Suppressor macrophage (primary cell): ENCODE results near the gene MCF2L2.

ENCODE experiments used
- DNase-seq, 4 experiments: peaks; one replicate each; pipeline ENCODE4 v3.0.0-alpha.2; 2020 to 2022

Gene MCF2L2

GRCh38 chr3:183229178-183229577, 199.2 kb downstream of the MCF2L2 start:
- DNase-seq: no peak

DNA sequence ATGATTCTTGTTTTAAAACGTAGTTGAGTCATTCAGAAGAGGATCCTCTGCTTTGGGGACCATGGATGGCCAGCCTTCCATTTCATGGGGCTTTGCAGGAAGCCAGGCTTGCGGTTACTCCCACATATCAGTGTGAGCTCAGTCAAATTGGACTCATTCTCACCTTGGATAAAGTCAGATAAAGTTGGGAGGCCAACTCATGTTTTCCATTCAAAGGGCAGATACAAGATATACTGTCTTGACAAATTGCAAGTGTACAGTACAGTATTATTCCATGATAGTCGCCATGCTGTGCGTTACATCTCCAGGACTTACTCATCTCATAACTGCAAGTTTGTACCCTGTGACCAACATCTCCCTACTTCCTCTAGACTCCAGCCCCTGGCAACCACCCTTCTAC, 200.8 kb downstream of the MCF2L2 start:
- peak in 2 of 4 experiments; percentile 11 to 28 for DNase-seq

- DNase-seq: no peak
Observed at GRCh38 chr3:183226333-183226890, 202.0 kb downstream of the MCF2L2 start.

GRCh38 chr3:183224180-183224970, 204.0 kb downstream of the MCF2L2 start:
- DNase-seq: no peak

- DNase-seq: no peak
Observed at GRCh38 chr3:183222631-183223235, 205.7 kb downstream of the MCF2L2 start.

GRCh38 chr3:183220828-183221227, 207.6 kb downstream of the MCF2L2 start:
- DNase-seq: no peak

DNA sequence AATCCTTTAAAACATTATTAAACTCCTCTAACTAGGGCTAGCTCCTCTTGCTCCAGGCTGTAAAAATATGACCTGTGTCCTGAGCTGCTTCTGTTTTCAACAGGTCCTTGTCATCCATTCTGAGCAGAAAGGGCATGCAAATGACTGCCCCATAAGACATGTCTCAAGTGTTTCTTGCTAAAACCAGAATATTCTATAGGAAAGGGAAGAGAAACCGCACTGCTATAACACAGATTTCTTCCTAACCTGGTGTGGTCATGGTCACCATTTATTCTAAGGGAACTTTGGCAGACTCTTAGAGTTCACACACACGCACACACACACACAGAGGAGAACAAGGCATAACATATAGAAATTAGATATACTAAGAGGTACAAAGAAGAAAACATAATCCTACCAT, 209.6 kb downstream of the MCF2L2 start:
- DNase-seq: peak; percentile 40 to 70 (median 54)

DNA sequence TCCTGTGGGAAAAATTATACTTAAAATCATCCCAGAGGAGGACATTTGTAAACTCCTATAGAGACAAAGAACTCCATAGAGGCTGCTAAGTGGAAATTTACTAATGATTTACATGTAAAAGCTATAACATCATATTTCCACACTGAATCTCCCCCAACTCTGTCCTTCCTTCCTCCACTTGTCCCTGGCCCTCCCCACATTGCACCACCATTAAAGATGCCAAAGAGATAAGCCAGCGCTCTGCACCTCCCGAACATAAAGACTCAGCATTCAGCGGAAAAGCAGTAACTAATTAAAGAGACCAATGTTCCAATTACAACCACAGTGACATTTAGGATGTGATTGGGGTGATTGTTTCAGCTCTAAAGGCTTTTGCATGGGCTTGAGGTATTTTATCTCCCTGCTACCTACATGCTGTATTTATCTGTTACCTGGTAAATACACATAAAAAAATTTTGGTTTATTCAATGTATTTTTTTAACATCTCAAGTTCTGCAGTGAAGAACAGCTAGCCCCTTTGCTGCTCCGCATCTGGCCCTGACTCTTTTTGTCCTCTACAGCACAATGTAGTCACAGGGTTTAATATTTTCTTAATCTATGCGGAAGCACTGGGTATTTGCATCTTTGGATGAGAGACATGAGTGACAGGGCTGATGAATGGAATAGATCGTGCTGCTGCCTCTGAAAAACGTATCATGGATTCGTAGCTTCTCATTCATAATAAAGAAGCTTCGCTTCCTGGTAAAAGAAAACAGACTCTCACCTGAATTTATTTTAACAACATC, 210.7 kb downstream of the MCF2L2 start:
- DNase-seq: no peak

DNA sequence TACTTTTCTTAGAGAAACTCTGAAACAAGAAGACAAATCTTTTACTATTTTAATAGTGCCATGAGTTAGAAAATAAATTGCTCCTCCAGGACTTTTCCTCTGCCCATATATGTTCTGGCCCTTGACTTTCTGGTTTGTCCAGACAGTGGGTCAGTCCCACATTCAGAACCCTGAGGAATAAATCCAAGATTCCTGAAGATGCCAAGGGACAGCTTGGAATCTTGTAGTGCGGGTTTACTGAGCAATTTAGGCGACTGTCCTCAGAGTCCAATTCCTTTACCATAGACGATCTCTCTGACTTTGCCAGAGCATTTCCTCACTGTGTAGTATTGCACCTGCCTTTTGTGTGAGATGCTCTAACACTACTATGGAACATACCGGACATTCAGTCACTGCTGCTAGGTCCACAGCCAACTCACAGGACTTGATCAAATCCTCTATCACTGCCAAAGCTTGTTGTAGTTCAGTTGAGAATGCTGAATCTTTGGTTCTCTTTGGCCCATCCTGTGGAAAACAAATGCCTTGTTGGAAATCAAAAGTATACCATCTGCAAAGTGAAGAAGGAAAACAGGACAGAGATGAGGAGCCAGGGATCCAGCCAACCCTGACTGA, 212.7 kb downstream of the MCF2L2 start:
- DNase-seq: no peak

DNA sequence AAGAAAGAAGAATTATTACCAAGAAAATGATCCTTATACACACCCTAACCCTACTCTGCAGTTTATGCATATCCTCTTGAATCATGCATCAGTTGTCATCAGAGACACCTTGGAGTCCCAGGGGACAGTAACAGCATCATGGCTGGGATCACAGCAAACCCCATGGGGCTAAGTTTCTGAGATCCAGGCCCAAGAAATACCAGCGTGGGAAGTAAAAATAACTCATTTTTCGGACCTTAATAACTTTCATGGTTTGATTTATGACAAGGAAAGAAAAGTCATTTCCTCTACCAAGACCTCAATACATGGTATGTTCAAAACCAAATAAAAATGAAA, 214.2 kb downstream of the MCF2L2 start:
- no peak for DNase-seq

DNA sequence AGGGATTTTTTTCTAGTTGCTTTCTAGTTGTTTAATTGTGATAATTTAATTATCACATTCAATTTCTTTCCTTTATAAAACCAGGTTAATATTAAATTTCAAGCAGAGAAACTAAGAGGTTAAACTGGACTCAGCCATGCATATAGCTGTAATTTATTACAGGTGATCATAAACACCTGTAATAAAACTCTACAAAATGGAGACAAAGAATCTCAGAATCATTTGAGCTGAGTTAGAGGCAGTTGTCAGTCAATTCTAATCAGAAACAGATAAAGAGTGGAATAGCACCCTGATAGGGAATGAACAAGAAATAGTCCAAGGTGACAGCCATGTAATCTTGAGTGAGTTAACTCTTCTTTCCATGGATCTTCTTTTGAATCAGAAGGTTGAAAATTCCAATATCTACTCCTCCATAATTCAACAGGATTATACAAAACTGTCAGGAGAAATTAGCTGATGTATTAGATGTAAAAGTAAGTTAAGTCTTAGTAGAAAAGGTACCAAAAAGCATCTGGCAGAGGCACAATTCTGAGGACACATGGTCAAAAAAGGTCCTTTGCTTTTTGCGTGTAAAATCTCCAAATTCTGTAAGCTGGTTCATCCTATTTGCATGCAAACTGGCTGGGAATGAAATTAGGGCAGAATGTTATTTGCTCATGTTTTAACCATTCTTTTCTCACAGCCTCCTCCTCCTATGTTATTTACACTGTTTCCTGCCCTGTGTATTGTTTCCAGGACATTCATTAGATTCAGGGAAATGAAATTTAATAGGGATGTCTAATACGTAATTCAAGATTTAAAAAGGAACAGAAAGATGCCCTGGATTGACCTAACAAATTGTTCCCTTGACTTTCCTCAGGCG, 214.8 kb downstream of the MCF2L2 start:
- no peak for DNase-seq

GRCh38 chr3:183212565-183212964, 215.9 kb downstream of the MCF2L2 start:
- peak; percentile 64 to 83 (median 74) for DNase-seq

- DNase-seq: peak in 2 of 4 experiments; percentile 24 to 28
Observed at GRCh38 chr3:183212096-183212495, 216.3 kb downstream of the MCF2L2 start.

GRCh38 chr3:183211352-183211751, 217.1 kb downstream of the MCF2L2 start:
- DNase-seq: peak in 2 of 4 experiments; percentile 16 to 23

GRCh38 chr3:183210862-183211341, 217.5 kb downstream of the MCF2L2 start:
- DNase-seq: peak; percentile 67 to 90 (median 77)

GRCh38 chr3:183210341-183210740, 218.1 kb downstream of the MCF2L2 start:
- DNase-seq: peak; percentile 20 to 71 (median 58)

- no peak for DNase-seq
Observed at GRCh38 chr3:183208800-183209199, 219.6 kb downstream of the MCF2L2 start.

DNA sequence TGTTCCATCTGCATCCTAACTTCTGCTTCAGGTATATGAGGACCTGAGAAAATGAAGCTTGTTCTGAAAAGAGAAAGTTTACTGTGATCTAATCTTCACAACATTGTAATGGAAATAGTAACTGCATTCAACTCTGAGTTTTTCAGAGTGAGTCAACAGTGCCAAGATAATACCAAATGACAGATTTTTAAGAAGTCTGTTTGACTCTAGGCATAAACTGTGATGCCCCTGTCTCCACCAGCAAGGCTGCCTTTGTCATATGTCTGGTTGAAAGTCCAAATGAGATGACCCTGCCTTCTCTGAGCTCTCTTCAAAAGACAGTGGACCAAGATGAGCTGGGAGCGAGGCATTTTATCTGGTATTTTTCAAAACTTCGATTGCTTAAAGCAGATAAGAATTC, 220.2 kb downstream of the MCF2L2 start:
- DNase-seq: no peak

- DNase-seq: no peak
Observed at GRCh38 chr3:183203670-183204069, 224.7 kb downstream of the MCF2L2 start.

- no peak for DNase-seq
Observed at GRCh38 chr3:183202004-183202722, 226.3 kb downstream of the MCF2L2 start.

DNA sequence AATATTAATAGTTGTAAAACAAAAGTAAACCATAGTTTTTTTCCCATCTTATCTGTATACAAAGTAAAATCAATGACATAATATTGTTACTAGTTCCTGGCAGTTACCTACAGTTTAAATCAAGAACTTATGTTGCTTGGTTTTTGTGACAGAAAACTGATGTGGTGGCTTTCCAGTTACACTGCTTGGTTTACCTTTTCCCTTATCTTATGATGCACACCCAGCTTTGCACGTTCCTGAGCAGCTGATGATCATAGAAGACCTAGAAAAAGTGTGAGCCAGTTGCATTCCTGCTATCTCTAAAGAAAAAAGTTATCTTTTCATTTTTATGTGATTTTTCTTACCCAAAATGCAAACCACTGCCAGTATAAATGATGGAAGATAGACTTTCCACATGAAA, 229.5 kb downstream of the MCF2L2 start:
- DNase-seq: no peak
